GM18508 (cell line): ENCODE data around the gene SLC26A3.

ENCODE experiments used
- ATAC-seq: cut with Tn5 transposase; IDR thresholded peaks from one replicate; pipeline ENCODE4 v1.9.1; 2021; ENCODE audit warnings: moderate number of reproducible peaks; ENCODE audit not compliant: insufficient read depth, unreplicated experiment

The SLC26A3 gene

GRCh38 chr7:107758667-107759066 lies 44.4 kb downstream of the SLC26A3 start:
- ATAC-seq: no peak

GRCh38 chr7:107754642-107755041 lies 48.4 kb downstream of the SLC26A3 start:
- no peak for ATAC-seq

GRCh38 chr7:107751113-107751512 lies 51.9 kb downstream of the SLC26A3 start:
- no peak for ATAC-seq

- no peak for ATAC-seq
Observed at GRCh38 chr7:107746006-107746405, 57.0 kb downstream of the SLC26A3 start.

- peak; percentile 28 for ATAC-seq
Observed at GRCh38 chr7:107744345-107744750, 58.7 kb downstream of the SLC26A3 start.

- peak; percentile 72 for ATAC-seq
Observed at GRCh38 chr7:107743567-107744344, 59.3 kb downstream of the SLC26A3 start, which contains the start of gene CBLL1. CBLL1 (plus strand) TSS chr7:107744142; CDS start chr7:107744164, 22 bp downstream.

GRCh38 chr7:107742678-107743566 lies 60.1 kb downstream of the SLC26A3 start:
- peak; percentile 19 for ATAC-seq

- ATAC-seq: no peak
Observed at GRCh38 chr7:107728276-107728675, 74.7 kb downstream of the SLC26A3 start.

- ATAC-seq: no peak
Observed at GRCh38 chr7:107726356-107727130, 76.5 kb downstream of the SLC26A3 start.

- ATAC-seq: no peak
Observed at GRCh38 chr7:107725138-107725740, 77.8 kb downstream of the SLC26A3 start.

GRCh38 chr7:107723255-107723654 lies 79.8 kb downstream of the SLC26A3 start:
- no peak for ATAC-seq

- no peak for ATAC-seq
Observed at GRCh38 chr7:107721286-107721685, 81.7 kb downstream of the SLC26A3 start.

GRCh38 chr7:107718456-107719193 lies 84.4 kb downstream of the SLC26A3 start:
- ATAC-seq: no peak

- ATAC-seq: no peak
Observed at GRCh38 chr7:107715531-107715930, 87.5 kb downstream of the SLC26A3 start.
